ENCODE results near the gene ARMC3. TPM values are rescaled to one million over a fixed set of nuclear protein-coding genes. Genes with fewer than 3 reads are reported as not detected.

The ARMC3 gene
- total and polyA plus RNA-seq, 9 of the 15 experiments (the other 6 are each of a cell fraction or from before 2014, with no cell fraction given): 0.33 to 1.1 (median 0.62) TPM

GRCh38 chr10:23080262-23080661, 152.4 kb downstream of the ARMC3 start:
- ChIA-PET CTCF (ENCODE audit: low intra/inter-chr PET ratio) (no interaction called here), POLR2A (interaction anchor here (1.4 kb wide), 1 partner anchor 23 kb away, joined by 5 read pairs; no protein-coding TSS in a partner anchor)
- Histone ChIP-seq H3K27ac (ENCODE audit: extremely low read depth, low read depth, low read length) (no peak overlapping the region), H3K79me2 (ENCODE audit: control insufficient read depth, insufficient read depth, low read length) (no peaks in the 10 kb centered on the region), H2AFZ (ENCODE audit: low read depth, low read length) (0 out of 2 replicates have a peak overlapping the region, but pooled peaks have one; percentile 41), H3K36me3 (ENCODE audit: control insufficient read depth, insufficient read depth, low read length) (no peaks in the 10 kb centered on the region), H3K4me1 (replicated peaks in 1 of 2; ENCODE audit: control insufficient read depth in 2 of 2, insufficient read depth in 2 of 2, low read length in 2 of 2) (no peaks in the 10 kb centered on the region), H3K27me3 (ENCODE audit: control insufficient read depth in 2 of 2, insufficient read depth in 2 of 2, low read length in 2 of 2) (peaks cover 0 to 4% of the 10 kb centered on the region in 2 experiments; a peak in 1 of 5 replicates), H3K4me3 (no peak overlapping the region), H3K9ac (ENCODE audit: insufficient read depth in 1 of 2, low read depth in 2 of 2, low read length in 2 of 2) (no peak overlapping the region), H4K20me1 (replicated peaks; ENCODE audit: control insufficient read depth, insufficient read depth, low read length) (no peaks in the 10 kb centered on the region), H3K9me3 (replicated peaks; ENCODE audit: control insufficient read depth, insufficient read depth, low read depth, low read length) (no peaks in the 10 kb centered on the region), H3K9me1 (ENCODE audit: control insufficient read depth, insufficient read depth, low read length) (no peaks in the 10 kb centered on the region), H3K4me2 (ENCODE audit: insufficient read depth, low read length) (no peak overlapping the region)
- 19% methylated on average over 7 of the region's 7 CpGs for WGBS (ENCODE audit: insufficient coverage, low coverage, missing lambda C conversion rate)
- in situ Hi-C loops (cut with MboI): no loop called here
- FAIRE-seq: no peak
- intact Hi-C loops (cut with micrococcal nuclease): loop anchor here (5.0 kb wide), 1 partner anchor 67 kb away; no protein-coding TSS in a partner anchor
- no TSS peak for BruUV-seq (replicated peaks)
- TF ChIP-seq CBX2 (IDR thresholded peaks at IDR 0.05; ENCODE audit: insufficient read depth, low read length, poor library complexity, severe bottlenecking) (no peak), ARNT (IDR thresholded peaks at IDR 0.05) (no peak), GABPB2 (CRISPR knock-in tag; conservative IDR thresholded peaks at IDR 0.05) (no peak), CC2D1A (IDR thresholded peaks at IDR 0.05) (no peak), MAFF (IDR thresholded peaks at IDR 0.05; ENCODE audit: low read length) (no peak)
- no peak for ATAC-seq
- no peak for DNase-seq (ENCODE audit: extremely low read depth in 1 of 4, low spot score in 3 of 4)

DNA sequence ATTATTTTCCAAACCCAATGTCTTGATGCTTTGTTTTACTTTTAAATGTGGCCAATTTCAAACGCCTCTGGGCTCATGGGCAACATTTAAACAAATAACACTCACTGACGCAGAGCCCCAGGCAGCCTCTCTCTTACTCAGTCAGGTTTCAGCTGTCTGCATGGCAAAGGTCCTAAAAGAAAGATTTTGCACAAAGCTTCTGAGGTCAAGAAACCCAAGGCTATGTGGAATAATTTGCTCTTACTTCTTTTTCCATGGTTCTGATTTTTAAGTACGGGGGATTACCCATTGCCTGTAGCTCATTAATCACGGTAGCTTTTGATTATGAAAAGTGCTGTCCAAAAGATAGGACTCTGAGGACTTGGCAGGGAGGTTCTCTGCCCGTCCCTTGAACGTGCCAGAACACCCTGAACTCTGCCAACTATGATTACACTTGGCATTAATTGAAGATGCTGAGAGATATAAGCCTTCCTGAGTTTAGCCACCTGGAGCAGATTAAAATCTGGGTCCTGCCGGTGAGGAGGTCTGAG, 153.4 kb downstream of the ARMC3 start:
- no peak for FAIRE-seq
- intact Hi-C loops (cut with micrococcal nuclease) (loop anchor here (5.0 kb wide), 1 partner anchor 66 kb away; no protein-coding TSS in a partner anchor), in situ Hi-C loops (cut with MboI) (no loop called here)
- TF ChIP-seq ZFPM2 (CRISPR knock-in tag; IDR thresholded peaks at IDR 0.05) (no peak), ATF7 (IDR thresholded peaks at IDR 0.05) (no peak), FOSL1 (tag; conservative IDR thresholded peaks at IDR 0.05) (no peak), NELFE (IDR thresholded peaks at IDR 0.05; ENCODE audit: insufficient read depth, insufficient read length) (no peak), E2F4 (CRISPR knock-in tag; IDR thresholded peaks at IDR 0.05; ENCODE audit: low read depth) (no peak), MAFG (tag; conservative IDR thresholded peaks at IDR 0.05) (no peak)
- TF ChIP-seq, protein P1, sequence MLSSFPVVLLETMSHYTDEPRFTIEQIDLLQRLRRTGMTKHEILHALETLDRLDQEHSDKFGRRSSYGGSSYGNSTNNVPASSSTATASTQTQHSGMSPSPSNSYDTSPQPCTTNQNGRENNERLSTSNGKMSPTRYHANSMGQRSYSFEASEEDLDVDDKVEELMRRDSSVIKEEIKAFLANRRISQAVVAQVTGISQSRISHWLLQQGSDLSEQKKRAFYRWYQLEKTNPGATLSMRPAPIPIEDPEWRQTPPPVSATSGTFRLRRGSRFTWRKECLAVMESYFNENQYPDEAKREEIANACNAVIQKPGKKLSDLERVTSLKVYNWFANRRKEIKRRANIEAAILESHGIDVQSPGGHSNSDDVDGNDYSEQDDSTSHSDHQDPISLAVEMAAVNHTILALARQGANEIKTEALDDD (IDR thresholded peaks at IDR 0.05): no peak

More for the DNA sequence above, 153.4 kb downstream of the ARMC3 start:
- Histone ChIP-seq H2AFZ (ENCODE audit: low read depth, low read length) (no peak overlapping the region), H3K27me3 (ENCODE audit: control insufficient read depth in 2 of 2, insufficient read depth in 2 of 2, low read length in 2 of 2) (peaks cover 0 to 4% of the 10 kb centered on the region in 2 experiments; a peak in 1 of 5 replicates), H3K79me2 (ENCODE audit: control insufficient read depth, insufficient read depth, low read length) (no peaks in the 10 kb centered on the region), H3K9ac (ENCODE audit: insufficient read depth in 1 of 2, low read depth in 2 of 2, low read length in 2 of 2) (no peak overlapping the region), H3K9me1 (ENCODE audit: control insufficient read depth, insufficient read depth, low read length) (no peaks in the 10 kb centered on the region), H3K36me3 (ENCODE audit: control insufficient read depth, insufficient read depth, low read length) (no peaks in the 10 kb centered on the region), H3K4me3 (no peak overlapping the region), H3K4me2 (ENCODE audit: insufficient read depth, low read length) (no peak overlapping the region), H3K27ac (ENCODE audit: extremely low read depth, low read depth, low read length) (no peak overlapping the region), H3K4me1 (replicated peaks in 1 of 2; ENCODE audit: control insufficient read depth in 2 of 2, insufficient read depth in 2 of 2, low read length in 2 of 2) (no peaks in the 10 kb centered on the region), H3K9me3 (replicated peaks; ENCODE audit: control insufficient read depth, insufficient read depth, low read depth, low read length) (no peaks in the 10 kb centered on the region), H4K20me1 (replicated peaks; ENCODE audit: control insufficient read depth, insufficient read depth, low read length) (no peaks in the 10 kb centered on the region)
- WGBS (ENCODE audit: insufficient coverage, low coverage, missing lambda C conversion rate): 13% methylated on average over 7 of the region's 7 CpGs
- ChIA-PET POLR2A (interaction anchor here (1.4 kb wide), 2 partner anchors 24 to 26 kb away, joined by 4 to 5 read pairs; no protein-coding TSS in a partner anchor), CTCF (ENCODE audit: low intra/inter-chr PET ratio) (no interaction called here)
- DNase-seq (ENCODE audit: extremely low read depth in 1 of 4, low spot score in 3 of 4) (no peak), ATAC-seq (no peak)
- no TSS peak for BruUV-seq (replicated peaks)

All from K562 (cell line).